DOHH2 (cell line): ENCODE data around the gene COL20A1.

Experiments
- H3F3A ChIP-seq: fragments of 200-600 bp; sonication (generic), shearing (Covaris generic); 2 replicates; pipeline ENCODE4 v1.6.0; 2016; ENCODE audit warnings: antibody characterized with exemption, mild to moderate bottlenecking; ENCODE audit not compliant: control insufficient read depth, insufficient read depth
- H3K27ac ChIP-seq: fragments of 200-600 bp; sonication (generic); 2 replicates; pipeline ENCODE4 v1.5.1; 2014; ENCODE audit warnings: low read depth, mild to moderate bottlenecking, low read length, moderate library complexity
- H3K27me3 ChIP-seq: fragments of 200-600 bp; sonication (generic); 2 replicates; pipeline ENCODE4 v1.6.1; 2014; ENCODE audit warnings: mild to moderate bottlenecking, low read length, mixed read lengths; ENCODE audit not compliant: control insufficient read depth
- H3K36me3 ChIP-seq: fragments of 200-600 bp; sonication (generic); 2 replicates; pipeline ENCODE4 v1.6.1; 2014; ENCODE audit warnings: mild to moderate bottlenecking, low read length, moderate library complexity, mixed read lengths; ENCODE audit not compliant: control insufficient read depth
- H3K4me1 ChIP-seq: fragments of 200-600 bp; sonication (generic); 2 replicates; pipeline ENCODE4 v1.6.1; 2014; ENCODE audit warnings: mild to moderate bottlenecking, low read length, mixed read lengths; ENCODE audit not compliant: control insufficient read depth
- H3K4me2 ChIP-seq: fragments of 200-600 bp; sonication (generic); 2 replicates; pipeline ENCODE4 v1.6.0; 2014; ENCODE audit warnings: mild to moderate bottlenecking, low read length, moderate library complexity
- H3K4me3 ChIP-seq: fragments of 200-600 bp; sonication (generic); 2 replicates; pipeline ENCODE4 v1.5.1; 2014; ENCODE audit warnings: mild to moderate bottlenecking, low read length, mixed read lengths
- H3K79me2 ChIP-seq: fragments of 200-600 bp; sonication (generic); 2 replicates; pipeline ENCODE4 v1.6.1; 2014; ENCODE audit warnings: mild to moderate bottlenecking, low read length, mixed read lengths; ENCODE audit not compliant: control insufficient read depth
- H3K9me2 ChIP-seq: fragments of 200-600 bp; sonication (generic); replicated peaks from 2 replicates; pipeline ENCODE4 v1.6.1; 2014; ENCODE audit warnings: mild to moderate bottlenecking, low read length, mixed read lengths; ENCODE audit not compliant: control insufficient read depth
- H3K9me3 ChIP-seq: fragments of 200-600 bp; sonication (generic); 2 replicates; pipeline ENCODE4 v1.6.1; 2014; ENCODE audit warnings: antibody characterized with exemption, low read length, mixed read lengths; ENCODE audit not compliant: control insufficient read depth, insufficient read depth
- H4K20me1 ChIP-seq: fragments of 200-600 bp; sonication (generic); 2 replicates; pipeline ENCODE4 v1.6.0; 2014; ENCODE audit warnings: low read depth, mild to moderate bottlenecking, antibody characterized with exemption, low read length, moderate library complexity; ENCODE audit not compliant: control insufficient read depth, insufficient read depth
- EZH2phosphoT487 ChIP-seq: fragments of 200-600 bp; sonication (generic); IDR thresholded peaks from 2 replicates; pipeline ENCODE4 v1.6.1; 2017; ENCODE audit warnings: borderline replicate concordance, mild to moderate bottlenecking, antibody characterized with exemption, low read length, moderate library complexity, mixed read lengths
- TF ChIP-seq, protein P1 (sequence below): fragments of 200-600 bp; sonication (generic); IDR thresholded peaks from one replicate; pipeline ENCODE4 v1.5.1; 2014; ENCODE audit warnings: antibody characterized with exemption, mild to moderate bottlenecking, low read depth, low read length; ENCODE audit not compliant: poor library complexity, severe bottlenecking

Gene COL20A1

DNA sequence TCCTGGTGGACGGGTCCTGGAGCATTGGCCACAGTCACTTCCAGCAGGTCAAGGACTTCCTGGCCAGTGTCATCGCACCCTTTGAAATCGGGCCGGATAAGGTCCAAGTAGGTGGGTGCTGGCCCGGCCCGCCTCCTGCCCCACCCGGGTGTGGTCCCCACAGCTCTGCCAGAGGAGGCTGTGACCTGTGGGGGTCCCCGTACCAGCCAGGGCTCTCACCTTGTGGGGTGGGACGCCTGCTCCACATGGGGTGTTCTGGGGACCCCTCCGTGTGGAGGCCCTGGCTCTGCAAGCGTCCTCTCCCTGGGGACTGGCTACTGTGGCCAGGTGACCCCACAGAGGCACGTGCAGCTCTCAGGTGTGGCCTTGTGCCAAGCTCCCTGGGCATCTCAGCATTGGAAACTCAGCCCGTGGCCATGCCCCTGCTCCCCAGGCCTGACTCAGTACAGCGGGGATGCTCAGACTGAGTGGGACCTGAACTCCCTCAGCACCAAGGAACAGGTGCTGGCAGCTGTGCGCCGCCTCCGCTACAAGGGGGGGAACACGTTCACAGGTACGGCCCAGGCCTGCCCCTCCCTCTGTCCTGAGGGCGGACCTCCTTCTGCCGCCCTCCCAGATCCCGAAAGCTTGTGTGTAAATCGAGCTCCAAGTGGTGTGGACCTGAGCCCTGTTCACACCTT lies 14.7 kb downstream of the COL20A1 start:
- Histone ChIP-seq H3K36me3 (no peaks in the 10 kb centered on the region), H3K4me3 (no peak overlapping the region), H4K20me1 (no peaks in the 10 kb centered on the region), H3F3A (no peaks in the 10 kb centered on the region), H3K4me2 (no peak overlapping the region), H3K9me2 (no peaks in the 10 kb centered on the region), H3K79me2 (no peaks in the 10 kb centered on the region), H3K9me3 (peaks cover 8% of the 10 kb centered on the region; the same call in 1 of the 2 replicates), H3K27ac (no peak overlapping the region), H3K27me3 (no peaks in the 10 kb centered on the region), H3K4me1 (no peaks in the 10 kb centered on the region)
- TF ChIP-seq EZH2phosphoT487: no peak
- TF ChIP-seq, protein P1, sequence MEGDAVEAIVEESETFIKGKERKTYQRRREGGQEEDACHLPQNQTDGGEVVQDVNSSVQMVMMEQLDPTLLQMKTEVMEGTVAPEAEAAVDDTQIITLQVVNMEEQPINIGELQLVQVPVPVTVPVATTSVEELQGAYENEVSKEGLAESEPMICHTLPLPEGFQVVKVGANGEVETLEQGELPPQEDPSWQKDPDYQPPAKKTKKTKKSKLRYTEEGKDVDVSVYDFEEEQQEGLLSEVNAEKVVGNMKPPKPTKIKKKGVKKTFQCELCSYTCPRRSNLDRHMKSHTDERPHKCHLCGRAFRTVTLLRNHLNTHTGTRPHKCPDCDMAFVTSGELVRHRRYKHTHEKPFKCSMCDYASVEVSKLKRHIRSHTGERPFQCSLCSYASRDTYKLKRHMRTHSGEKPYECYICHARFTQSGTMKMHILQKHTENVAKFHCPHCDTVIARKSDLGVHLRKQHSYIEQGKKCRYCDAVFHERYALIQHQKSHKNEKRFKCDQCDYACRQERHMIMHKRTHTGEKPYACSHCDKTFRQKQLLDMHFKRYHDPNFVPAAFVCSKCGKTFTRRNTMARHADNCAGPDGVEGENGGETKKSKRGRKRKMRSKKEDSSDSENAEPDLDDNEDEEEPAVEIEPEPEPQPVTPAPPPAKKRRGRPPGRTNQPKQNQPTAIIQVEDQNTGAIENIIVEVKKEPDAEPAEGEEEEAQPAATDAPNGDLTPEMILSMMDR: no peak

DNA sequence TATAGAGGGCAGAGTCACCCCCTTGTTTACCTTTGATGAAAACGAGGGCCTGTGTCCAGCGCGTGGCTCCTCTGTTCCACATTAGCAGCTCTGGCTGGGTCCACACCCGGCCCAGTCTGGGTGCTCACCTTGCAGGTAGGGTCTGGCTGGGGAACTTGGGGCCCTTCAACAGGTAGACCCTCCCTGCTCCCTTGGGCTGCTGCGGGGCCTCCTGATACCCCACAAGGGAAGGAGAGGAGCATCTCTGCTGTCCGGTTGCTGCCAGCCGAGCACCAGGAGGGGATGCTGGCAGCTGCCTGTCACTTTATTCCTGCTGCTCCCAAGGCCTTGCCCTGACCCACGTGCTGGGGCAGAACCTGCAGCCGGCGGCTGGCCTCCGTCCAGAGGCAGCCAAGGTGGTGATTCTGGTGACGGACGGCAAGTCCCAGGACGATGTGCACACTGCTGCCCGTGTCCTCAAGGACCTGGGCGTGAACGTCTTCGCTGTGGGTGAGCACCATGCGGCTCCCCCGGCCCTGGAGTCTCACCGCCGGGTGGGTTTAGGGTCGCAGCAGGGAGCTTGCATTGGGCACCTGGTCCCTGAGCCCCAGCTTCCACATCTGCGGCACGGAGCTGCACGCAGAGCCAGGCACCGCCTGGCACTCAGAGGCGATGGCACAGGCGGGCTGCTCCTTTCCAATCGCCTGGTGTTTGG lies 15.4 kb downstream of the COL20A1 start:
- Histone ChIP-seq H3K36me3 (no peaks in the 10 kb centered on the region), H3K79me2 (no peaks in the 10 kb centered on the region), H3K27ac (no peak overlapping the region), H3F3A (no peaks in the 10 kb centered on the region), H3K4me1 (no peaks in the 10 kb centered on the region), H3K4me2 (no peak overlapping the region), H3K9me2 (no peaks in the 10 kb centered on the region), H4K20me1 (no peaks in the 10 kb centered on the region), H3K27me3 (no peaks in the 10 kb centered on the region), H3K4me3 (no peak overlapping the region), H3K9me3 (peaks cover 7% of the 10 kb centered on the region; the same call in 1 of the 2 replicates)
- TF ChIP-seq, protein P1: no peak
- no peak for TF ChIP-seq EZH2phosphoT487

DNA sequence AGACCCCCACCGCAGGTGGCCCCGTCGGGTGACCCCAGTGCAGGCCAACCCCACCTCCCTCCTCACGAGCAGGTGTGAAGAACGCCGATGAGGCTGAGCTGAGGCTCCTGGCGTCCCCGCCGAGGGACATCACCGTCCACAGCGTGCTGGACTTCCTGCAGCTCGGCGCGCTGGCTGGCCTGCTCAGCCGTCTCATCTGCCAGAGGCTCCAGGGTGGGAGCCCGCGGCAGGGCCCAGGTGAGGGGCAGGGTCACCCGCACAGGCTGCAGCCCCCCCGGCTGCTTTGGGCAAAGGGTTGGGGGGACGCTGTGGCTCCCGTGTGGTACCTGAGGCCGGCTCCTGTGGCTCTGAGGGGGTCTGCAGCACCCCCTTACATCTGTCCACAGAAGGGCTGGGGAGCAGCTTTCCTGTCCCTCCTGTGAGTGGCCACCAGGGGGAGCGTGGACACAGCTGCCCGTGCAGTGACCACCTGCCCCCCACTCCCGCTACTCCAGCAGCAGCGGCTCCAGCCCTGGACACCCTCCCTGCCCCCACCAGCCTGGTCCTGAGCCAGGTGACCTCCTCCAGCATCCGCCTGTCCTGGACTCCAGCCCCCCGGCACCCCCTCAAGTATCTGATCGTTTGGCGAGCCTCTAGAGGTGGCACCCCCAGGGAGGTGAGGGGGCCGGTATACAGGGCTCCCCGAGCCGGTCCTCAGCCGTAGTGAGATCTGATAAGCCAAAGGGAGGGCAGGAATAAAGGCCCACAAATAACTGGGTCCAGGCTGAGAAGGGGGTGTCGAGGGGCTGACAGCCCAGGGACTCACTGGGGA lies 16.5 kb downstream of the COL20A1 start:
- Histone ChIP-seq H4K20me1 (no peaks in the 10 kb centered on the region), H3K36me3 (no peaks in the 10 kb centered on the region), H3K4me2 (no peak overlapping the region), H3K27me3 (no peaks in the 10 kb centered on the region), H3K4me1 (no peaks in the 10 kb centered on the region), H3K4me3 (no peak overlapping the region), H3K79me2 (no peaks in the 10 kb centered on the region), H3K9me2 (no peaks in the 10 kb centered on the region), H3K9me3 (peaks cover 5% of the 10 kb centered on the region; the same call in 1 of the 2 replicates), H3F3A (no peaks in the 10 kb centered on the region), H3K27ac (no peak overlapping the region)
- TF ChIP-seq, protein P1: peak; percentile 68
- TF ChIP-seq EZH2phosphoT487: no peak
